NCI-H524 treated with DMSO at 0.1 percent for 48 hours (cell line): ENCODE results near the gene NFIA.

ENCODE experiments used
- DNase-seq: peaks from one replicate; lab custom pipeline; 2025; lab: John Stamatoyannopoulos, UW

Gene NFIA

DNA sequence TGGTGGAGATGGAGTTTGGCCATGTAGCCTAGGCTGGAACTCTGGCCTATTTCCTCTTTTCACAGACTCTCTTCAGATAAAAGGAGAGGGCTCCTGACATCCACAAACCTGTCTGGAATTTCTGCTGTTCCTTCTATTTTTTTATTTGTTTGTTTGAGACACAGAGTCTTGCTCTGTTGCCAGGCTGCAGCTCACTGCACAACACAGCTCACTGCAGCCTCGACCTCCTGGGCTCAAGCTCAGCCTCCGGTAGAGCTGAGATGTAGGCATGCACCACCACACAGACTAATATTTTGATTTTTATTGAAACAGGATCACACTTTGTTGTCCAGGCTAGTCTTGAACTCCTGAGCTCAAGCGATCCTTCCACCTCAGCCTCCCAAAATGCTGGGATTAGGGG, 411.6 kb downstream of the NFIA start:
- DNase-seq, result no peak

GRCh38 chr1:61496501-61496900, 414.1 kb downstream of the NFIA start:
- no peak for DNase-seq

GRCh38 chr1:61497013-61497412, 414.7 kb downstream of the NFIA start:
- no peak for DNase-seq

- DNase-seq, result no peak
These were observed 416.0 kb downstream of the NFIA start for GRCh38 chr1:61498342-61498741.

DNA sequence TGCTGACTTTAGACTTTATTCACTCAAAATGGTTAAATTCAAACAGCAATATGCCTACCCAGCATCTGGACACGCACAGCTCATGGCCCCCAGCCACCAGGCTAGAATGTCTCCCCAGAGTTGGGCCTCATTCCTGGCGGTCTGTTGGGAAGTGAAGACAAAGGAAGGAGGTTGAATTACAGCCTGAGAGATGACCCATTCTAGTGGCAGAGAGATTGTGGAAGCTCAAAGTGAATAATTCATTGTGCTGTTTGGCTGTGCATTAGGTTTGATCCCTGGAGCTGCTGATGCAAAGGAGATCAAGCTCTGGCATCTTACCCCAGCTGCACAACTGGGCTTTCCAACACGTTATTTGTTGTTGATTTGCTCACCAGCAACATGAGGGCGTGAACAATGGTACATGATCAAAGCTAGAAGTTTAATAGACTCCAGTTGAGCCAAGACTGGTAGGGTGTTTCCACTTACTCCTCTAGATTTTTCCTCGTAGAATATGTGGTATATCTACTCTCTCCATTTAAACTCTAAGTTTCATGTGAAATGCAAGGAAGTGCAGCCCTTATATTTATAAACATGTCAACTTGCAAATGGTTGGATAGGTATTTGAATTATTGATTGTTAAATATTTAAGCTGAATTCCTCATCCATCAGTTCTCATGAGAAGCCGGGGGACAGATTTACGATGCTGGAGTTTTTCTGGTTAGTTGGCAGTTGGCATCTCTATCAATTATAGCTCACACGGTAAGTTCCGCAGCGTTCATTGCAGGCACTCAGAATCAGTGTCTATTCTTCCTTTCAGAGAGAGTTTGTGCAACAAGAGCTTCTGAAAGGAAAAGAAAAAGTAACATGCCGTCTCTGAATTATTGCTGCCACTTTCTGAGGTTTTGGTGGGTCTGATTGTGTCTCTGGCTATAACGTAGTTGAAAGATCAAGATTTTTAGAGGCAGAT, 419.9 kb downstream of the NFIA start:
- no peak for DNase-seq

DNA sequence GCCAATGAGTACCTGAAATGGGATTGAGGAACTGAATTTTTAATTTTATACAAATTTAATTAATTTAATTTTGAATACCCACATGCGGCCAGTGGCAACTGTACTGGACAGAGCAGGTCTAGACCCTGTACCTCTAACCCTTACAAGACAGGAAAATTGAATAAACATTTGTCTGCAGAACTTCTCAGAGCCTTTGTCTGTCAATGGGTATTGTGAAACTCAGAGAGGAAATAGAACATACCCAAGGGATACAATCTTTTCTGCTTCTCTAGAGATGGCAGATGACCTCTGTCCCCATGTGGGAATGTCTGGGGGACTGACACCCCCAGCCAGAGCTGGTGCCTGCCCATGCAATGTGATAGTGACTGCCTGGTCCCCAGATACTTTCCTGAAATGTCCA, 421.9 kb downstream of the NFIA start:
- DNase-seq, result no peak

GRCh38 chr1:61504852-61505390, 422.6 kb downstream of the NFIA start:
- DNase-seq, result no peak

DNA sequence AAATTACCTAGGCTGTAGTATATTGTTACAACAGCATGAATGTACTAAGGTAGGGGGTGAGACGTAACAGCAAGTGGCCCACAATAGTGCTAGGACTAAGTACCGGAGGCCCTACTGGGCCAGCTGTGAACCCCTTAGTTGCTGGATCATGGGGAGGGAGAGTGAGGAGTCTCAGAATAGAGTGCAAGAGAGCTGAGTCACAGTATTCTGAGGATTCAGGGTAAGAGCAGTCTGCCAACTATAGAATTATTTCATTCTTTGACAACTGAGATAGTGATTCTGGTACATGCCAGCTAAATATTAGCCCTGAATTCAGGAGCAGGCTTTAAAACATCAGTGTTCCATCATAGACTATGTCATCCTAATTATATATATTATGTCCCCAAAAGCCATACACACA, 423.9 kb downstream of the NFIA start:
- DNase-seq, result no peak

DNA sequence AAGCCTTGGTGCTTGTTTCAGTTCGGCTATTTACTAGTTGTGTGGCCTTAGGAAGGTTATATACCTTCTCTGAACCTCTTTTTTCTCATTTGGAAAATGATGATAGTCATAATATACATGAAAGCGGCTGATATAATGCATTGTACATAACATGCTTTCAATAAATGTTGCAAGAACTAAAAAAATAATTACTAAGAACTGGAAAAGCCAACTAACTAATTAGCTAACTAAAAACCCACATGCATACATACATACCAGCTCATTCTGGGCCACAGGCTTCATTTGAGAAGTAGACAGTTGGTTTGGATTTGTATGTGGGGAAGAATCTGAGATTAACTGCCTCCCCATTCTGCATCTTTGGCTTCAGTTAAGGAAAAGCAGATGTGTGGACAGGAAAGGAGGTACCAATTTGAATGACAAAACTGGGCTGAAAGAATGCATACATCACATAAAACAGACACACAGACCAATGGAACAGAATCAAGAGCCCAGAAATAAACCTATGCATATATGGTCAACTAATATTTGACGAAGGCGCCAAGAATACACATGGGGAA, 424.7 kb downstream of the NFIA start:
- no peak for DNase-seq
